ENCODE data around the gene TRHDE. TPM values are rescaled to one million over a fixed set of nuclear protein-coding genes. Genes with fewer than 3 reads are reported as not detected.

The TRHDE gene
- total RNA-seq, 1 experiment from 2014 or later: not detected

DNA sequence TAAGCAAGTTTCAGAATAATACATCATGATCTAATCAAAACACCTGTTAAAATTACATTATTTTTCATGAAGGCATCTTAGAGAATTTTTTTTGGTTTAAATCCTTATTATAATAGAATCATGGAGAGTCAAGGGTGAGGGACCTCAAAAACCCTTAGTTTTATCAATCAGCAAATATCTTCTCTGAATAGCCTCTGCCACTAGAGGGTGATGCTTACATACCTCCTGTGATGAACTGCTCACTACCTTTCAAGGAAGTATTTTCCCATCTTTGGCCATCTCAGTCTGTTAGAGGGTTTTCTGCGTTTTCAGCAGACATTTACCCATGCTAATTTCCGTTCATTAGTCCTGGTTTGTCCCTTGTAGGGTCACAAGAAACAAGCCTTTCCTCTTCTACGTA is 200.2 kb downstream of the TRHDE start:
- CTCF ChIA-PET: no interaction called here
- no peaks in the 10 kb centered on the region for H3K4me1 Mint-ChIP-seq (ENCODE audit: low read depth, unreplicated experiment)
- TF ChIP-seq, protein P1, sequence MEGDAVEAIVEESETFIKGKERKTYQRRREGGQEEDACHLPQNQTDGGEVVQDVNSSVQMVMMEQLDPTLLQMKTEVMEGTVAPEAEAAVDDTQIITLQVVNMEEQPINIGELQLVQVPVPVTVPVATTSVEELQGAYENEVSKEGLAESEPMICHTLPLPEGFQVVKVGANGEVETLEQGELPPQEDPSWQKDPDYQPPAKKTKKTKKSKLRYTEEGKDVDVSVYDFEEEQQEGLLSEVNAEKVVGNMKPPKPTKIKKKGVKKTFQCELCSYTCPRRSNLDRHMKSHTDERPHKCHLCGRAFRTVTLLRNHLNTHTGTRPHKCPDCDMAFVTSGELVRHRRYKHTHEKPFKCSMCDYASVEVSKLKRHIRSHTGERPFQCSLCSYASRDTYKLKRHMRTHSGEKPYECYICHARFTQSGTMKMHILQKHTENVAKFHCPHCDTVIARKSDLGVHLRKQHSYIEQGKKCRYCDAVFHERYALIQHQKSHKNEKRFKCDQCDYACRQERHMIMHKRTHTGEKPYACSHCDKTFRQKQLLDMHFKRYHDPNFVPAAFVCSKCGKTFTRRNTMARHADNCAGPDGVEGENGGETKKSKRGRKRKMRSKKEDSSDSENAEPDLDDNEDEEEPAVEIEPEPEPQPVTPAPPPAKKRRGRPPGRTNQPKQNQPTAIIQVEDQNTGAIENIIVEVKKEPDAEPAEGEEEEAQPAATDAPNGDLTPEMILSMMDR (IDR thresholded peaks at IDR 0.05; ENCODE audit: insufficient read depth in 1 of 2, low read depth in 1 of 2, low read length in 1 of 2, severe bottlenecking in 1 of 2, unreplicated experiment in 1 of 2): no peak
- H3K27ac Mint-ChIP-seq (ENCODE audit: unreplicated experiment): no peak overlapping the region
- no TSS peak for BruUV-seq (replicated peaks)
- no peaks in the 10 kb centered on the region for H3K9me3 Mint-ChIP-seq (ENCODE audit: unreplicated experiment)
- no peaks in the 10 kb centered on the region; the same call in 1 of the 2 replicates for H3K27me3 ChIP-seq (replicated peaks; ENCODE audit: control insufficient read depth, insufficient read depth, low read length)
- no peaks in the 10 kb centered on the region for H3K4me1 ChIP-seq
- no peaks in the 10 kb centered on the region for H3K36me3 ChIP-seq (ENCODE audit: control insufficient read depth, insufficient read depth, low read length)
- DNase-seq: no peak
- intact Hi-C loops (cut with micrococcal nuclease; ENCODE audit: unreplicated experiment): no loop called here
- POLR2A ChIA-PET: no interaction called here
- no peaks in the 10 kb centered on the region for H3K36me3 Mint-ChIP-seq (ENCODE audit: insufficient read depth, unreplicated experiment)
- H3K4me3 Mint-ChIP-seq (ENCODE audit: unreplicated experiment): no peak overlapping the region
- H3K4me3 ChIP-seq (ENCODE audit: low read depth, low read length): no peak overlapping the region
- H3K9me3 ChIP-seq: no peaks in the 10 kb centered on the region
- H3K27me3 Mint-ChIP-seq (ENCODE audit: insufficient read depth, unreplicated experiment): peaks cover 6% of the 10 kb centered on the region

DNA sequence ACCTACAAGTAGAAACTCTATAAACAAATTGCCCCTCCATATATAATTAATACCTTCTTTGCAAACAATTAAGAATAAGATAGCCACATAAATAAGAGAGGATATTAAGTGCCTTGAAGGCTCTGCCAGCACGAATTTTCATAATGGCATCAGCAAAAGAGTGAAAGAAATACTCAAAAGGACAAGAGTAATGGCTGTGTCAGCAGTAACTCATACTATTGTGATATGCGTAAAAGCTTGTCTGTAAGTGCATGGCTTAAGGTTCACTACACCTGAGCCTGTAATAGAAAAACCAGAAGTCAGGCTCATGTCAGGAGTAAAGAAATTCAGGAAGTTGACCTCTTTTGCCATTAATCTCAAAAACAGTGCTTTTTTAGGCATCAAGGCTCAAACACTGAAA is 204.1 kb downstream of the TRHDE start:
- Mint-ChIP-seq H3K36me3 (ENCODE audit: insufficient read depth, unreplicated experiment) (no peaks in the 10 kb centered on the region), H3K4me1 (ENCODE audit: low read depth, unreplicated experiment) (no peaks in the 10 kb centered on the region), H3K27ac (ENCODE audit: unreplicated experiment) (no peak overlapping the region), H3K4me3 (ENCODE audit: unreplicated experiment) (no peak overlapping the region), H3K27me3 (ENCODE audit: insufficient read depth, unreplicated experiment) (peaks cover 6% of the 10 kb centered on the region), H3K9me3 (ENCODE audit: unreplicated experiment) (no peaks in the 10 kb centered on the region)
- Histone ChIP-seq H3K36me3 (ENCODE audit: control insufficient read depth, insufficient read depth, low read length) (no peaks in the 10 kb centered on the region), H3K27me3 (replicated peaks; ENCODE audit: control insufficient read depth, insufficient read depth, low read length) (no peaks in the 10 kb centered on the region), H3K4me1 (no peaks in the 10 kb centered on the region), H3K4me3 (ENCODE audit: low read depth, low read length) (no peak overlapping the region), H3K9me3 (no peaks in the 10 kb centered on the region)
- no TSS peak for BruUV-seq (replicated peaks)
- no peak for DNase-seq
- CTCF ChIA-PET: no interaction called here
- TF ChIP-seq, protein P1 (IDR thresholded peaks at IDR 0.05; ENCODE audit: insufficient read depth in 1 of 2, low read depth in 1 of 2, low read length in 1 of 2, severe bottlenecking in 1 of 2, unreplicated experiment in 1 of 2): no peak
- POLR2A ChIA-PET: no interaction called here
- intact Hi-C loops (cut with micrococcal nuclease; ENCODE audit: unreplicated experiment): no loop called here

DNA sequence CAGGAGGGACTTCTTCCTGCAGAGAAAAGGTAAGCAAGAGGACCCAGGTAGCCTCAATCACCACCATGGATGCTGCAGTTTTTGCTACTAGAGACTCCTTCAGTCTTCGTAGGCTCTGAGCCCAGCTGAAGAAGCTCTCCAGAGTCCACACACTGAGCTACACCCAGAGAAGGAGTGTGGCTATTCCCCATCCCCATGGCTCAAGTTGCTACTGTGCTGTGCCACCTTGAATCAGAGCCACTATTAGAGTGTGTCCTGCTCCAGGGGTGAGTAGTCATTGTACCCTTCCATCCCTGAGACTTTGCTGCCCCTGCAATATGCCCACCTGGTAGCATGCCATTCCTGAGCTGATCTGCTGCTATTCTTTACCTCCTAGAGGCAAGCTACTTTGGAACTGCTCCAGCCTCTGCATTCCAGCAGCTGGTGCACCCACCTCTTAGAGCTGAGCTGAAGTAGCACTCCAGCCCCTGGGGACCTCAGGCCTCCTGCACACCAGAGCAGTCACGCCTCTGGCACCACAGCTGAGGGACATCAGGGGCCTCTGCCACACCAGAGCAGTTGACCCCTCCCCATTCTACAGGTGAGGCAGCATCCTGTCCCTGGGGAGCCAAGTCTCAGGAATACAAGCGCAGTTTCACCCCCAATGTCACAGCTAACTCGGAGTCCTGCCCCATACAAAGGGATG is 213.0 kb downstream of the TRHDE start:
- H3K27me3 ChIP-seq (replicated peaks; ENCODE audit: control insufficient read depth, insufficient read depth, low read length): no peaks in the 10 kb centered on the region
- H3K4me3 Mint-ChIP-seq (ENCODE audit: unreplicated experiment): no peak overlapping the region
- H3K36me3 Mint-ChIP-seq (ENCODE audit: insufficient read depth, unreplicated experiment): no peaks in the 10 kb centered on the region
- no peak for DNase-seq
- no peaks in the 10 kb centered on the region for H3K9me3 ChIP-seq
- peaks cover 3% of the 10 kb centered on the region for H3K27me3 Mint-ChIP-seq (ENCODE audit: insufficient read depth, unreplicated experiment)
- CTCF ChIA-PET: no interaction called here
- no peaks in the 10 kb centered on the region for H3K36me3 ChIP-seq (ENCODE audit: control insufficient read depth, insufficient read depth, low read length)
- no TSS peak for BruUV-seq (replicated peaks)
- no peak overlapping the region for H3K27ac Mint-ChIP-seq (ENCODE audit: unreplicated experiment)
- no peaks in the 10 kb centered on the region for H3K9me3 Mint-ChIP-seq (ENCODE audit: unreplicated experiment)
- H3K4me1 Mint-ChIP-seq (ENCODE audit: low read depth, unreplicated experiment): no peaks in the 10 kb centered on the region
- POLR2A ChIA-PET: no interaction called here
- intact Hi-C loops (cut with micrococcal nuclease; ENCODE audit: unreplicated experiment): no loop called here
- no peaks in the 10 kb centered on the region for H3K4me1 ChIP-seq
- no peak overlapping the region for H3K4me3 ChIP-seq (ENCODE audit: low read depth, low read length)
- TF ChIP-seq, protein P1 (IDR thresholded peaks at IDR 0.05; ENCODE audit: insufficient read depth in 1 of 2, low read depth in 1 of 2, low read length in 1 of 2, severe bottlenecking in 1 of 2, unreplicated experiment in 1 of 2): no peak

Data from Caco-2 (cell line).